Hepatocyte (in vitro differentiated cells): ENCODE results near the gene FXYD6.

Source experiments
- CTCF ChIP-seq: fragments of 200-600 bp; sonication (generic); IDR thresholded peaks from 2 replicates; pipeline ENCODE4 v1.5.1; 2016; ENCODE audit warnings: antibody characterized with exemption, mild to moderate bottlenecking; ENCODE audit not compliant: poor library complexity
- EZH2 ChIP-seq: fragments of 200-600 bp; sonication (generic); IDR thresholded peaks from 2 replicates; pipeline ENCODE4 v1.6.1; 2016; ENCODE audit warnings: antibody characterized with exemption, mild to moderate bottlenecking, borderline replicate concordance
- EZH2phosphoT487 ChIP-seq: fragments of 200-600 bp; sonication (generic); IDR thresholded peaks from one replicate; pipeline ENCODE4 v1.6.1; 2018; ENCODE audit warnings: antibody characterized with exemption, mild to moderate bottlenecking, low read depth, moderate library complexity; ENCODE audit not compliant: unreplicated experiment, severe bottlenecking

GRCh38 chr11:117859061-117859460, 17.4 kb downstream of the FXYD6 start:
- TF ChIP-seq EZH2phosphoT487: no peak
- TF ChIP-seq CTCF: no peak
- TF ChIP-seq EZH2: no peak
